Measurements from ENCODE around the gene EBPL. TPM values are rescaled to one million over a fixed set of nuclear protein-coding genes. Genes with fewer than 3 reads are reported as not detected.

Gene EBPL
- total RNA-seq, 1 donor from 2014 or later, result 35.5 TPM

DNA sequence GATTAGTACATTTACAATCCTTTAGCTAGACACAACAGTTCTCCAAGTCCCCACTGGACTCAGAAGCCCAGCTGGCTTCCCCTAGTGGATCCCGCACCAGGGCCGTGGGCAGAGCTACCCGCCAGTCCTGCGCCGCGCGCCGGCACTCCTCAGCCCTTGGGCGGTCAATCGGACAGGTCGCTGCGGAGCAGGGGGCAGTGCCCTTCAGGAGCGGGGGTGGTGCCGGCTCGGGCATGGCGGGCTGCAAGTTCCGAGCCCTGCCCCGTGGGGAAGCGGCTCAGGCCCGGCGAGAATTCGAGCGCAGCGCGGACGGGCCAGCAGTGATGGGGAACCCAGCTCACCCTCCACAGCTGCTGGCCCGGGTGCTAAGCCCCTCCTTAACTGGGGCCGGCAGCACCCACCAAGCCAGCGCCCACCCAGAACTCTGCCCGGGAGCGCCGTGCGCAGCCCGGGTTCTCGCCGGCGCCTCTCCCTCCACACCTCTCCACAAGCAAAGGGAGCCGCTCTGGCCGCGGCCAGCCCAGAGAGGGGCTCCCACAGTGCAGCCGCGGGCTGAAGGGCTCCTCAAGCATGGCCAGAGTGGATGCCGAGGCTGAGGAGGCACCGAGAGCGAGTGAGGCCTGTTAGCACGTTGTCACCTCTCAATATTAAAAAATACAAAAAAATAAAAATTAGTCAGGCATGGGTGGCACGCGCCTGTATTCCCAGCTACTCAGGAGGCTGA, 12.9 kb downstream of the EBPL start:
- intact Hi-C loops (cut with micrococcal nuclease), result no loop called here

DNA sequence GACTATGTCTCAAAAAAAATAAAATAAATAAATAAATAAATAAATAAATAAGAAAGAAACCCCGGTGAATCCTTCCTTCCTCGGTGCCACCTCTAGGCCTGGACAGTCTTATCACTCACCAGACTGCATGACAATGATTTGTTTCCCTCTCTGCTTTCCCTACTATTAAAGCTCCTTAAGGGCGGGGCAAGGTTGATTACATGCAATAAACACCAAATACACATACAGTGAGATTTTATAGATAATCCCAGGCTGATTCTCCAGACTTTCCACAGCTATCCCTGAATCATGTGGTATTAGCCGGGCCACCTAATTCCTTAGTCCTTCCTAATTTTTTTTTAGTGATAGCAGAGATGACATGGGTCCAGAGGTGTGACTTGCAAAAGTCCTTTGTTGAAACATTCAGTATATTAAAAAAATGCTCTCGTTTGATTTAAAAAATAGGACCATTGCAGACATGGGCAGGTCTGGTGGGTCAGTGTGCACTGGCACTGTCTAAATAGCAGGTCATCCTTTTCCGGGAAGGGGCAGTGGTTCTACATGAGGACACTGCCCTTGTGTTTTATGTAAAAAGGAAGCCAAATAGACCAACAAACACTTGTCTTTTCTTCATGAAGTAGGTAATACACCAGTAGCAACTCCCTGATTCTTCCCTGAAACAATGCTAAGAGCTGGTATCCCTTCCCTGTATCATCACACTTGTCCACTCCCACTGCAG, 14.5 kb downstream of the EBPL start:
- intact Hi-C loops (cut with micrococcal nuclease), result no loop called here

DNA sequence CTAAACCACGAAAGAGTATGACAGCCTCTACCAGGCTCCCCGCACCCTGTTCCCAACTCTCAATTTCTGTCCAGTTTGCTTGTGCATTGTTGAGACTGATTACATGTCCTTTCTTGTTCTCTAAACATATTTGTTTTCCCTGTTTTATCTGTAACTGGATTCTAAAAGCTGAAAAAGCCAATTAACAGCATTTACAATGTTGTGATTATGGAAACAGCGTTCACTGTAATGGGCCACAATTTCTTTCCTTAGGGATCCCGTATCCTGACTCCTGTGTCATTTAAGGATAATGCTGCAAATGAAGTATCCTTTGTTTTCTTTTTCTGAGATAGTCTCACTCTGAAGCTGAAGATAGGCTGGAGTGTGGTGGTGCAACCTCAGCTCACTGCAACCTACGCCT, 20.5 kb downstream of the EBPL start:
- intact Hi-C loops (cut with micrococcal nuclease), result no loop called here

DNA sequence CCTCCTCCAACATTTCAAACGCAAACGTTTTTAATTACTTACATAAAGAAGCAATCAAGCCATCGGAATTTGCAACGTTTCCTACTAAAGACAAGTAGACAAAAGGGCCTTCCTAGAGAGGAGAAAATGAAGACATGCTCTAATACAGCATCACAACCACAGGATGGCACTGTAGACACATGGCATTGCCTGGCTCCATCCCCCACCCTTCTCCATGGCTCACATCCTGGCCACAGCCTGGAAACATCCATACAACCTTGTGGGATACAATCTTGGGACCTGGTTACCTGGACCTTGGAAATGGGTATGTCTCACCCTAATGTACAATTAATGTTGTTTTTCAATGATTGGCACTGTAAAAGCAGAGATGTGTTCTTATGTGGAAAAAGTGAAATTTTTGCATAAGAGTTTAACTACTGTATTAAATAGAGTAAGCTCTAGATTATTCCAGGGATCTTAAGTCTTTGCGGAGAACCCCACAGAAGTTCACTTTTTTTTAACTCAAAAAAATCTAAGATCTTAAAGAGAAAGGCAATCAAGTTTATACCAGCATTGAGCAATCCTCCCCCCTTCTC, 21.5 kb downstream of the EBPL start:
- intact Hi-C loops (cut with micrococcal nuclease), result loop anchor here (1.0 kb wide), 1 partner anchor 178 kb away; no protein-coding TSS in a partner anchor

DNA sequence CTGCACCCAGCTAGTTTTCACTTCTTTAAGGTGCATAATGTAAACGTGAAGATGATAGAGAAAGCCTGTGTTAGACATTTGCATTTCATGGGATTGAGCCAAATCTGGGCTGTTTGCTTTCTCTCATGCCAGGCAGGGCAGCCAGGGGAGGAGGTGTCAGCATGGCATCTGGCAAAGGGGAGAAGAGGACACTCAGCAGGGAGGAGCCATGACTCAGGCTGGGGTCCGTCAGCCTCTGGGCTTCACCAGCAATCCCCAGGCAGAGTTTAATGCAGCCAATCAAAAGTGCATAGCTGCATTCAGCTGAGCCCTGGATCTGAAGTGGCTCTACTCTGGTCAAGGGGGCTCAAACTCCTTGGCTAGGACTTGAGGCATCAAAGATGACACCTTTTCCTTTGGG, 23.5 kb downstream of the EBPL start:
- intact Hi-C loops (cut with micrococcal nuclease), result no loop called here

DNA sequence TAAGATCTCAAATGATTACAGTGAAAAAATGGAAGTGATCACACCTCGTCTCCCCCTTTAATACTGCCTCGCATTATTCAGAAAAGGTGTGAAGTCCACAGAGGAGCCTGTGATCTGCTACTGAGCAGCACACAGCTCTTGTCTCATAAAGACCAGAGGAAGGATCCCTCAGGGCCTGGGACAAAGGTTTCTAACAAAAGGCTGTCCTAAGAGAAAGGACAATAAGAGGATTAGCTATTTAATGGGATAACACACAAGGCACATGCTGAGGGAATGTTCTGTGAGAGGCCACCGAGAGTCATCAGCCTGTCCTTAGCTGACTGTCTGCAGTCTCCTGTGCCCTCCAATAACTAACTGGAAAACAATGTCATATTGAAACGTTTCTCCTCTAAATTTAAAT, 26.7 kb downstream of the EBPL start:
- intact Hi-C loops (cut with micrococcal nuclease), result no loop called here

DNA sequence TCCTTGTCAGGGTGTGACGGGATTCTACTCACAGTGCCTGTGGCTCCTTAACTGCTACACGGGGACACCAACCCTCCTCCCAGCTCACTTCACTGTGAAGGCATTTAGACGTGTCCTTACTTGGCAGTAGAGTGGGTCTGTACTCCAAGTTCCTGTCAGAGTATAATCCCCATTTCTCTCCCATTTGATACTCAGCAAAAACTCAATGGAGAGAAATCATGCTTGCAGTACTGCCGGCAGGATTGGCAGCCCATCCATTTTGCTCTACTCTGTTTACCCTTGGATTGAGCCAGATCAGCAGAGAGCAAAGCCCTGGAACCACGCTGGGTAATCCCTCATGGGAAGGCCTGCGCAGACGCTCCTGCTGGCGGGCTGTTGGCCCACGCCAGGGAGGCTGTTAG, 34.0 kb downstream of the EBPL start:
- intact Hi-C loops (cut with micrococcal nuclease), result no loop called here

DNA sequence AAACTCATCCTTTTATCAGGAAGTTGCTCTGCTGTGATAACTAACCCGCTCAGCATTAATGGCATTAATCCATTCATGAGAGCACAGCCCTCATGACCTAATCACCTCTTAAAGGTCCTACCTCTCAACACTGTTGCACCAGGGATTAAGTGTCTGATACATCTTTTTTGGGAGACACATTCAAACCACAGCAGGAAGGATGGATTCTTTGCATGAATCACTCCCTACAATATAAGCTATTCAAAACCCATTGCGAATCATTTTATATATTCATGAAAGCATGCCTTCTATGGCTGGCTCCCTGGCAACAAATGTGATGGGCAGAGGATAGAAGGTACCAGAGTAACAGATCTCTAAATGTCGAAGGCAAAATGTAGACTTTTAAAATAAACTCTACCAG, 35.4 kb downstream of the EBPL start:
- intact Hi-C loops (cut with micrococcal nuclease), result no loop called here

DNA sequence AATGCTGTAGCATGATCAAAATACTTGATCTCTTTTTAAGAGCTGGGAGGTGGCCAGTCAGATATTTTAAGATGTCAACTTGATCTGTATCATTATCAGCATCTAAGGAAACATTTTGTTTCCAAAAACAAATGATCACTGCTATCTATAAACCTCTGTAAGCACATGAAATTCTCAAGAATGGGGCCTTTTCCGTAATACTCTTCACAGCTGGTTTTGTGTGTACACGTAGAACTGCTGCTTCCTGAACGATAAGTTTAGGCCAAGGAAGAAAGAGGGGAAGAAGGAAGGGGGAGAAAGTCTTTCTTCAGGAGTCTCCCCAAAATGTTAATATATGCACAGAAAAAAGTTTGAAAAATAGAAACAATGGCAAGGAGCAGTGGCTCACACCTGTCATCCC, 37.3 kb downstream of the EBPL start:
- intact Hi-C loops (cut with micrococcal nuclease), result no loop called here

DNA sequence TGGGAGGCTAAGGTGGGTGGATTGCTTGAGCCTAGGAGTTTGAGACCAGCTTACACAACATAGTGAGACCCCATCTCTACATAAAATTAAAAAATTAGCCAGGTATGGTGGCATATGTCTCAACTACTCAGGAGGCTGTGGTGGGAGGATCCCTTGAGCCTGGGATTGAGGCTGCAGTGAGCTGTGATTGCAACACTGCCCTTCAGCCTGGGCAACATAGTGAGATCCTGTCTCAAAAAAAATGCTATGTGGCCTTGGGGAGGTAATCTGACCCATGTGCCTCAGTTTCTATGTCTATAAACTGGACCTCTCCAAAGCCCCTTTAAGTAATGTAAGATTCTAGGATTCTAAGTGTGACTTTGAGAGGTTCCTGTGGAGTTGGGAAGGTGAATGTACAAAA, 37.8 kb downstream of the EBPL start:
- intact Hi-C loops (cut with micrococcal nuclease), result no loop called here

DNA sequence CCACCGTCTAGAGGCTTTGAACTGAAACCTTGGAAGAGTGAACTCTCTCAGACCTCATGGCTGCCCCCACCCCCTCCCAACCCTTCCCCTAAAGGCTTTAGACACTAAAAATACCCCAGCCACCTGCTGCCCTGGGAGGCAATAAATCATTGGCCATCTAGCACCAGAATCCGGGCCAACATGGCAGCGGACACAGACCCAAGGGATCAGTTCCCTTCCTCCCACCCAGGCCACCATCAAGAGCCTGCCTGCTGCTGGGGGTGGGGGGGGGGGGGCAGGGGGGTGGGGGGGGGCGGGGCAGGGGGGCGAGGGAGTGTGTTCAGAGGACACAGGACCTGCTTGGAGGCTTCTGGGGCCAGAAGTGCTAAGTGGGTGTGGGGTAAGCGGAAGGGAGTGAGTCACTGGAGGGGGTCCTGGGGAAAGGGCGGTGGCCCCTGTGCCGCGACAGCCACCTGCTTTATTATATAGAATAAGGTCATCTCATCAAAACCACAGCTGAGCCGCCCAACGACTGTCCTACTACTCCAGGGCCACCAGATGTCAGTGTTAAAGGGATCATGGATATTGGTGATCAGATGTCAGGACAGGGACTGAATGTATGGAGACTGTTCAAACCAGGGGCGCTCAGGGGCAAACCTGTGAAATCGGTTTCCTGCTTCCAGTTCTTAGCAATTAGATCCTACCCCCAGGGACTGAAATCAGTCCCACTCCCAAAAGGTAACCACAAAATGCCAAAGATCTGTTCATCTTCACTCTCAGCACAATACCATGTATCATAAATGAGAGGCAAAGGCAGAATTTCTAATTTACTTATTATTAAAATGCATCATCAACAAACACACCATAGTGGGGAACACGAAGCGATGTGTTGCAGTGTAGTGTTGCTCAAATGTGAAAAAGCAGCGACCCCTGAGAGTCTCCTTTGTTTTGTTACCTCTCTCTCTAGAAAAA, 38.7 kb downstream of the EBPL start:
- intact Hi-C loops (cut with micrococcal nuclease), result loop anchor here (1.0 kb wide), 1 partner anchor 196 kb away; no protein-coding TSS in a partner anchor

DNA sequence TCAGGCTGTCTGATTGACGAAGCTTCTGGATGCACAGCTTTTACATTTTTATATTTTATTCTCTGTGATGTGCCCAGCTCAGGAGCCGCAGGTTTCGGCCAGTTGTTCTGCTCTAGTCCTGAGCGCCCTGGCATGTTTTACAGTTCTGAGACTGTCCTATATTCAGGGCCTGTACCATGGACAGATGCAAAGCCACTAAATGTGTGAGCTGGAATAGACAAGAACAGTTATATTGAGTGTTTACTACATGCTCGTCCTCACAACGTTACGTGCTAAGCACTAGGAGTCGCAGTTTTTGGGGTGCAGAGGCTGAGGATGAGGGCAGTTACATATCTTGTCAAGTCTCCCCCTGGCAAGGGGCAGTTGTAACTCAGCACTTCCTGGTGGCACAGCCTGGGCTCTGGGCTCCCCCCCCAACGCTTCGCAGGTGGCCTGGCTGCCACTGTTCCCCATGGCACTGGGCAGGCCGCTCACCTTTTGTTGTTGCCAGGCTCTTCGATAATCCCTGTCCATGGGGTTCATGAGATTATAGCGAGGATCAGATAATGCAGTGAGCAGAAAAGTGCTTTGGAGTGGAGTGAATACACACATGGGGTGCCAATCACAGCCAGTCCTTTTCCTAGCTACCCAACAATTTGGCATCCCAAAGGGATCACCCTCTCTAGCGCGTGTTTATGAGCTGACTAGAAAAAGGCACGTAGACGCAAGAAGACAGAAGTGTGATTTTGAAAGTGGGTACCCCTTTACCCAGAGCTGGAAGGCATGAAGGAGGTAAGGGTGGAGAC, 39.5 kb downstream of the EBPL start:
- intact Hi-C loops (cut with micrococcal nuclease), result loop anchor here (1.0 kb wide), 1 partner anchor 197 kb away; no protein-coding TSS in a partner anchor

DNA sequence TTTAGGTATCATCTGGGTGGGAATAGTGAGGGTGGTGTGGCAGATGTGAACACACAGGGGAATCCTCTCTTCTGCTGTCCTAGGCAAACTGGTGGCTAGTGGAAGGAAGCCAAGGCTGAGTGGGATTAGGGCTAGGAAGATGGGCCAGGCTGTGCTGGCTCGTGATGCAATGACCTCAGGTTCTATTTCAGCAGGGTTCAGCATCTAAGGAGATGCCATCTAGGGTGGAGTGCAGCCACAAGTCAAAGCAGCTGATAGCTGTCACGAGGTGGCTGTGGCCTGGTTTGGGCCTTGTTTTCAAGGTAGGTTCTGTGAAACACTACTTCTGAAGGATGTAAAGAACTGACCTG, 41.3 kb downstream of the EBPL start:
- intact Hi-C loops (cut with micrococcal nuclease), result no loop called here

DNA sequence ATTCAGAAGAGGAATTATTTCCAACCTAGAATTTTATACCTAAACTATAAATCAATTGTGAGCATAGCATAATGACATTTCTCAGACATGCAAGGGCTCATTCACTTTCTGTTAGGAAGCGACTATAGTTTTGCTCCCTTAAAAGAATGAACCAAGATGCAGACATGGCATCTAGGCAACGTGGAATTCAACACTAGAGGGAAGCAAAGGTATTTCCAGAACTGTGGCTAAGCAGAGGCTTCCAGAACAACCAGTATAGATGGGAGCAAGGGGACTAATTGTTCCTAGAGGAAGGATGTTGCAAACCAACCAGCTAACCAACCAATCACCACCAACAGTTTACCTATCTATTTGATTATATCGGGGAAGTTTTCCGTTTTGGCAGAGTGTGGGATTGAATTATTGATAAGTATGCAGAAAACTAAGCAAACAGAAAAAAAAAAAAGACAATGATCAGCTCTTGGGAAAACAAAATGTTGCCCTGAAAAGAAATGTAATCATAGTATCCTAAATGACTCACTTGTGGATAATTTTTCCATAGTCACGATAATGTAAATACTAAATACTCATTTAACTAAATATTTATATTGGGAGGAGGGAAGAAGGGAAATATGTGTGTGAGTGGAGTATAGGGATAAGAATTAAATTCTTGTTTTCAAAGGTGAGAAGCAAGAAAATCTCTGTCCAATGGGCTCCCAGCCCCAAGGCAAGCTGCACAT, 41.9 kb downstream of the EBPL start:
- intact Hi-C loops (cut with micrococcal nuclease), result no loop called here

DNA sequence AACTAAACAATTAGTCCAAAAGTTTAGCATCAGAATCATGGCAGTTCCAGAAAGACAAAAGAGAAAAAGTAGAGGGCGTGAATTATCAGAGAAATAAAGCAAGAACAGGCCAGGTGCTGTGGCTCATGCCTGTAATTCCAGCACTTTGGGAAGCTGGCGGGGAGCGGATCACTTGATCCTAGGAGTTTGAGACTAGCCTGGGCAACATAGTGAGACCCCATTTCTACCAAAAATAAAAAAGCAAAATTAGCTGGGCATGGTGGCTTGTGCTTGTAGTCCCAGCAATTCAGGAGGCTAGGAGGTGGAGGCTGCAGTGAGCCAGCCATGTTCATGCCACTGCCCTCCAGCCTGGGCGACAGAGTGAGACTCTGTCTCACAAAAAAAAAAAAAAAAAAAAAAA, 44.6 kb downstream of the EBPL start:
- intact Hi-C loops (cut with micrococcal nuclease), result no loop called here

DNA sequence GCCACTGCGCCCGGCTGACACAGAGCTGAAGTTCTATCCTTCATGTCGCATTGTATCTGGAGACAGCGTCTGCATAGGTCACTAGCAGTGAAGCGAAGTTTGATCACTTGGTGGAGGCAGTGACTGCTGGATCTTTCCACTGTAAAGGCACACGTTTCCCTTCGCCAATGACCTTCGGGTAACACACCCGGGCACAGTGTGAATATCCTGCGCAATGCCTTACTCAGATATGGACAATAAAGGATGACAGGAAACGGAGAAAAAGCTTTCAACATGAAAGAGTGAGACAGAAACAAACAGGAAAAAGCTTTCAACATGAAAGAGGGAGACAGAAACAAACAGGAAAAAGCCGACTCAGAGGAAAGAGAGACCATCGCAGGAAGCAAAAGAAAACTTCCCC, 45.8 kb downstream of the EBPL start:
- intact Hi-C loops (cut with micrococcal nuclease), result no loop called here

DNA sequence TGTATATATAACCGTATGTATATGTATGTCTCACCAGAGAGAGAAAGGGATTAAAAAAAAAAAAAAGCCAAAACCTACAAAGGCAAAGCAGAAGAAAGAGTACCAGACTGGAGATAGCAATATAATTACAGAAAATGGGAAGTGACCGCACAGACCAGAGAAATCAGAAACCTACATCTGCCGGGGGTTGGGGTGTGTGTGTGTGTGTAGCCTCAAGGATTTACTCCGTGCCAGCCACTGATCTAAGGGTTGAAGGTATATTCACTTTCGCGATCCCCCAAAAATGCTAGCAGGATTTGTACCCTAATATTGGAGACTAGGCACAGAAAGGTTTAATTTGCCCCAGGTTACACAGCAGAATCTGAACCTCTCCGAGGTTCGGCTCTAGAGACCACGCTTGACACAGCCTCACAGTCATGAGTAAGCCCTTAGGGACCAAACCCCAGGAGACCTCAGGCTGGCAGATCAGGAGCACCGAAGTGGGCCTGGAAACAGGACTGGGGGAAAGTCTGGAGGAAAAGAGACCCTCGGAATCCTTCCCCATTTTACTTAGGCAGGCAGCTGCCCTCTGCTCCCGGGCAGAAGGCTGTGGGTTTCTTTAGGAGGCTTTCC, 48.1 kb downstream of the EBPL start:
- intact Hi-C loops (cut with micrococcal nuclease), result loop anchor here (5.0 kb wide), 1 partner anchor 1974 kb away; no protein-coding TSS in a partner anchor

DNA sequence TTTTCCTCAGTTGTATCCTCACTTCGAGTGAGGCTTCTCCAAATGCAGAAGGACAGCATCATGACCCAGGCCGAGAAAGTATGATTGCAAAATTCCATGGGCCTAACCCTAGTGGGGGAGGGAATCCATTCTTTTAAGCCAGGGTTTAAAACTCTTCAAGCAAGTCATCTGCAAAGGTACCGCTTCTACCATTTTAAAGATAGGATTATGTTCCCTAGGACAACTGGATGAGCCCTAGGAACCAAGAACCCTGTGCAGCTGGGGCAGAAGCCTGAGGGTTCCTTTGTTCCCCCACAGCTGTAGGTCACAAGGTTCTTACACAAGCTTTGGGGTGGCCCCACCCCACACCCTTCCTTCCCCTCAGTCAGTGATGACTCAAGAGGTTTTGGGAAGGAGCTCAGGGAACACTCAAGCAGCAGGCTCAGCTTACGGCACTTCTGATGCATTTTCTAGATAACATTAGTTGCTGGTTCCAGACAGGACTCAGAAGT, 49.4 kb downstream of the EBPL start:
- intact Hi-C loops (cut with micrococcal nuclease), result loop anchor here (5.0 kb wide), 1 partner anchor 1975 kb away; no protein-coding TSS in a partner anchor

DNA sequence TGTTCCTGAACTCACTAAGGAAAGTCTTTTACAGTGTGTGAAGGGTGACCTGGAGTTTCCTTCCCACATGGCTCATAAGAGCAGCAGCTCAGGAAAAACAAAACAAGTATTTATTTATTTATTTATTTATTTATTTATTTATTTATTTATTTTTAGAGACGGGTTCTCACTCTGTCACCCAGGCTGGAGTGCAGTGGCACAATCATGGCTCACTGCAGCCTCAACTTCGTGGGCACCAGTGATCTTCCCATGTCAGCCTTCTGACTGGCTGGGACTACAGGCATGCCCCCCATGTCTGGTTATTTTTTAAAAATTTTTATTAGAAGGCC, 52.6 kb downstream of the EBPL start:
- intact Hi-C loops (cut with micrococcal nuclease), result no loop called here
